GM21423 (cell line): ENCODE results near the gene MYO6.

Experiments
- ATAC-seq: cut with Tn5 transposase; IDR thresholded peaks from one replicate; pipeline ENCODE4 v1.9.1; 2021; ENCODE audit warnings: mild to moderate bottlenecking, moderate library complexity; ENCODE audit not compliant: unreplicated experiment

MYO6 gene

GRCh38 chr6:75762063-75762462 is 13.0 kb downstream of the MYO6 start:
- ATAC-seq: no peak

DNA sequence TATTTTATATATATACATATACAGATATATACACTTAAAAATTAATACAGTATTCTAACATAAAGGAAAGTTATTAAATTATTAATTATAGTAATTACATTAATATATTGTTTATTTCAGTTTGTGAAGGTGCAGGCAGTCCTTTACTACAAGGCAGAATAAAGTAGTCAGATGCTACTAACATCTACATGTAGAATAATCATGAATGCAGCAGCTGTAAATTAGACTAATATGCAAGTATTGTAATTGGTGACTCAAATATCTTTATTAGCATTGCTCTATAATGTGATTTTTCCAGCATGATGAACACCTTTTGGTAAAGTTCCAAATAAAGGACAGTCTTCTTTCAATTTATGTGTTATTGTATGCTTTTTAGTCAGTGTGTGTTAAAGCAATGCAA is 17.3 kb downstream of the MYO6 start:
- no peak for ATAC-seq

DNA sequence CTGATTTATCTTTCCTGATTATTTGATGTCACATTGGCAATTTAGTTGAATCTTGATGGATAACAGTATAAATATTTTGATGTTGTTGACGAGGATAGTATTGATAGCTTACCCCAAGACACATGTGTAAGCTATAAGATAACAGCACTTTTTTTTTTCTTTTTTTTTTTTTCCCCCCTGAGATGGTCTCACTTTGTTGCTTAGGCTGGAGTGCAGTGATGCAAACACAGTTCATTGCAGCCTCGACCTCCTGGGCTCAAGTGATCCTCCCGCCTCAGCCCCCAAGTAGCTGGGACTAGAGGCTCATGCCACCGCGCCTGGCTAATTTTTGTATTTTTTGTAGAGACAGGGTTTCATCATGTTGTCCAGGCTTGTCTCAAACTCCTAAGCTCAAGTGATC is 21.8 kb downstream of the MYO6 start:
- ATAC-seq: no peak

- no peak for ATAC-seq
These were observed 26.2 kb downstream of the MYO6 start for GRCh38 chr6:75775219-75775618.

DNA sequence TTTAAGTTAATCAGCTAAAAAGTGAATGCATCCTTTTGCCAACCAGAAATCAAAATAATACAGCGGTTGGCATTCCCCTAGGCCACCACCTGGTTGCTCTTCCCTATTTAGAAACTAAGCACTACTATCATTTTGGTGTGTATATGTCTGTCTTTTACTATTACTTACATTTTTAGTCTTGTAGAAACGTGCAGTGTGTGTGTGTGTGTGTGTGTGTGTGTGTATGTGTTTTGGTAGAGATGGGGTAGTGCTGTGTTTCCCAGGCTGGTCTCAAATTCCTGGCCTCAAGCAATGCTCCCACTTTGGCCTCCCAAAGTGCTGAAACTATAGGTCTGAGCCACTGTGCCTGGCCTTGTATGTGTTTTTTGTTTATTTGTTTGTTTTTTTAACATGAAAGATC is 27.4 kb downstream of the MYO6 start:
- ATAC-seq: no peak

GRCh38 chr6:75778757-75779156 is 29.7 kb downstream of the MYO6 start:
- ATAC-seq: no peak

- ATAC-seq: no peak
These were observed 37.1 kb downstream of the MYO6 start for GRCh38 chr6:75786152-75786551.

DNA sequence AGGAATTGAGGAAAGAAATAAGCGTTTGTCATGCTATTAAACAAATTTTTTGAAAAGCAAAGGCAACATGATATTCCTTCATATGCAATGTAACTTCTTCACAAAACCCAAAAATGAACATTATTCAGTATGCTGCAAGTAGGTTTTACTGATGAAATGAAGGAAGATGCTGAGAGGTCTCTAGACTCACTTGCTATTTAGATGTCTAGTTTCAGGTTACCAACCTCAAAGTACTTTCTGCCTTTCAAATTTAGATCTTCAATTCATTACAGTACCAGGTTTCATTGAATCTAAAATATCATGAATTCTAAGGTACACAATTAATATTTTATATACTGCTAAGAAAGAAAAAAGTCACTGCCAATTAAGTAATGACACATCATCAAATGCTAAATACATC is 39.9 kb downstream of the MYO6 start:
- ATAC-seq: no peak

- no peak for ATAC-seq
These were observed 42.8 kb downstream of the MYO6 start for GRCh38 chr6:75791881-75792280.

DNA sequence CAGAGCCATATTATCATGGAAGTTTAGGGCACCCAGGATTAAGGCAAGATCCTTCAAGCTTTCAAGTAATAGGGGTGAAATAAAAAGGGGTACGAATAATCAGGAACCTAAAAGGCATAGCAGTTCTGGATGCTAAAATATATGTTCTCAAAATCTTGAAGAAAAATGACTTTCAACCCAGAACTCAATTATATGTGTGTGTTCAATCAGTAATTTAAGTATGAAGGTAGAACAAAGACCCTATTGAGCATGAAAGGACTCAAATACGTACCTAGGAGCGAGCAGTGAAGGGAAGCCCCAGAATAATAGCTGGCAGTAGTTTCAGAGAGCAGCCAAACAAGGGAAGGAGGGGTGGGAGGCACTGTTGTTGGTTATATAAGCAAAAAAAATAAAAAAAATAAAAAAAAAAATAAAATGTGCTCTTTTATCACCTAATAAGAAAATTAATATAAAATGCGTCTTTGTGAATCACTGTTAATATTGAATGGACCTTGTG is 45.4 kb downstream of the MYO6 start:
- ATAC-seq: no peak

GRCh38 chr6:75794954-75795739 is 46.1 kb downstream of the MYO6 start:
- no peak for ATAC-seq

DNA sequence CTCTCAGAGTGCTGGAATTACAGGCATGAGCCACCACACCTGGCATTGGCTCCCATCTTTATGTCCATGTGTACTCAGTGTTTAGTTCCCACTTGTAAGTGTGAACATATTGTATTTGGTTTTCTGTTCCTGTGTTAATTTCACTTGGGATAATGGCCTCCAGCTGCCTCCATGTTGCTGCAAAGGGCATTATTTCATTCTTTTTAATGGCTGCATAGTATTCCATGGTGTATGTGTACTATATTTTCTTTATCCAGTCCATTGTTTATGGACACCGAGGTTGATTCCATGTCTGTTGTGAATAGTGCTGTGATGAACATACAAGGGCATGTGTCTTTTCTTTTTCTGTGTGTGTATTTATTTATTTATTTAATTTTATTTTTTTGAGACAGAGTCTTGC is 47.7 kb downstream of the MYO6 start:
- ATAC-seq: no peak

DNA sequence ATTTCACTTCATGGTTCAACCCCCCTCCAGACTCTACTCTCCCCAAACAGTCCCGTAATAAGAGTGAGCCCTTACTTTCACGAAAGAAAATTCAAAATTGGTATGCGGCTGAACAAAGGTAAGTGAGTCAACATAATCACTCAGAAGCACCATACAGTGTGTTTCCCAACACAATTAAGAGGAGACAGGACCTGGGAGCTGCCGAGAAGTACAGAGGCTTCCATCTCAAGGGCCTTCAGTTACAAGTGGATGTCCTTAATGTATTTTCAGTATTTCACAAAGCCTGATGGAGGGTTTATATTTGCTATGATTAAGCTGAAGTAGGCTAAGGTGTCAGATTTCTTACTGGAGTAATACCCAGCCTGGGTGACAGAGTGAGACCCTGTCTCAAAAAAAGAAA is 51.1 kb downstream of the MYO6 start:
- ATAC-seq: no peak

GRCh38 chr6:75800708-75801505 is 51.9 kb downstream of the MYO6 start:
- ATAC-seq: no peak

DNA sequence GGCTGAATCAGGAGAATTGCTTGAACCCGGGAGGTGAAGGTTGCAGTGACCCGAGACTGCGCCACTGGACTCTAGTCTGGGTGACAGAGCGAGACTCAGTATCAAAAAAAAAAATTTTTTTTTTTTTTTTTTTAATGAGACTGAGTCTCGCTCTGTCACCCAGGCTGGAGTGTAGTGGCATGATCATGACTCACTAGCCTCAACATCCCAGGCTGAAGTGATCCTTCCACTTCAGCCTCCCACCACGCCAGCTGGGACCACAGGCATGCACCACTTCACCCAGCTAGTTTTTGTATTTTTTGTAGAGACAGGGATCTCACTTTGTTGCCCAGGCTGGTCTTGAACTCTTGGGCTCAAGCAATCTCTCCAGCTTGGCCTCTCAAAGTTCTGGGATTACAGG is 53.3 kb downstream of the MYO6 start:
- ATAC-seq: no peak

GRCh38 chr6:75808507-75808906 is 59.5 kb downstream of the MYO6 start:
- no peak for ATAC-seq

GRCh38 chr6:75812560-75812959 is 63.5 kb downstream of the MYO6 start:
- no peak for ATAC-seq

GRCh38 chr6:75813476-75814250 is 64.6 kb downstream of the MYO6 start:
- ATAC-seq: no peak

GRCh38 chr6:75815756-75816155 is 66.7 kb downstream of the MYO6 start:
- no peak for ATAC-seq

DNA sequence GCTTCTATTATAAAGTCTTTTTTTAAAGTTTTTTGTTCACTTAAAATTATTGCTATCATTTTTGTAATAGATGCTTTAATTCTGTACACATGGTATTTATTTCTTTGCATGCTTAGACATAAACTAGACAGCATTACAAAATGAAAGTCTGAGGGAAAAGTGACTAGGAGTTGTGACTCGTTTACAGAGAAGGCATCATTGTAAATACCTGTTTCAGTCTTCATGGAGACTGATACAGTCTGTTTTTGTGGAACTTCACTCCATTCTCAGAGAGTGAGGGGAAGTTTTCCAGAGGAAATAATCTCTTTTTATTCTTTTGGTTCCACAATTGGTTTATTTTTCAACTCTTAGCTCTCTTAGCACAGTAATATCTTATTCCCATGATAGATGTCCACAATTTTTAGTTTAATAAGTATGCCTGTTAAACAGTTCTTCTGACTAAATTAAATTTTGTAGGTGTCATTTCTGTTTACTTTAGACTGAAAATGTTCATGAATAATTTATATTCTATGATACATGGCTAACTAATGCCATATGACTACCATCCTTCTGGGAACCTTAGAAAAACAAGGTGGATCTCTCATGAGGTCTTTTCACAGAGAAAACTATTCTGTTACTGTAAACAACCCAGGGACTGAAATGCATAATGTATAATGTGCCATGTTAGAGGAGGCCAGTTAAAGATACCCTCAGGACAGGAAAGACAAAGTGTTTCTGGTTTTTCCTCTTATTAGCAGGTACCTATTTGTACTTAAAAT is 69.2 kb downstream of the MYO6 start:
- no peak for ATAC-seq
